HFFc6 (cell line): ENCODE data around the gene SBF2. TPM values are rescaled to one million over a fixed set of nuclear protein-coding genes. Genes with fewer than 3 reads are reported as not detected.

Experiments
- DNase-seq: peaks from one replicate; pipeline ENCODE4 v3.0.0-alpha.2; 2018
- H3K27ac Mint-ChIP-seq: 2 replicates; pipeline ENCODE4 v1.8.0; 2020; ENCODE audit warnings: mild to moderate bottlenecking, mixed read lengths
- H3K27me3 Mint-ChIP-seq: 2 replicates; pipeline ENCODE4 v1.8.0; 2021; ENCODE audit warnings: mild to moderate bottlenecking, moderate library complexity, mixed read lengths; ENCODE audit not compliant: insufficient read depth
- H3K36me3 Mint-ChIP-seq: 2 replicates; pipeline ENCODE4 v1.8.0; 2021; ENCODE audit warnings: low read depth, mixed read lengths
- H3K4me1 Mint-ChIP-seq: 2 replicates; pipeline ENCODE4 v1.8.0; 2020; ENCODE audit warnings: low read depth, mixed read lengths
- H3K4me3 Mint-ChIP-seq: 2 replicates; pipeline ENCODE4 v1.8.0; 2020; ENCODE audit warnings: mild to moderate bottlenecking, moderate library complexity, mixed read lengths
- H3K9me3 Mint-ChIP-seq: 2 replicates; pipeline ENCODE4 v1.8.0; 2020; ENCODE audit warnings: mild to moderate bottlenecking, mixed read lengths
- CTCF ChIP-seq: fragments of 200-600 bp; sonication (generic); IDR thresholded peaks from 2 replicates; pipeline ENCODE4 v1.5.0; 2021; ENCODE audit warnings: antibody characterized with exemption, mild to moderate bottlenecking
- total RNA-seq, 6 experiments: library from RNA; stranded (reverse); fragmentation: NEBNext Ultra II Directional; extraction: Animal tissue kit (Norgen Biotek cat#: 25700); gene quantifications; 2 replicates in 1 of 6; 3 replicates in 5 of 6; pipeline ENCODE4 v1.2.3, GENCODE V29; 2021

SBF2 gene
- total RNA-seq, 6 experiments from 2014 or later = 25.2 to 36.0 (median 30.7) TPM

- H3K27ac Mint-ChIP-seq = no peak overlapping the region
- H3K27me3 Mint-ChIP-seq = no peaks in the 10 kb centered on the region
- H3K4me1 Mint-ChIP-seq = peaks cover 7% of the 10 kb centered on the region
- H3K36me3 Mint-ChIP-seq = peaks cover 26% of the 10 kb centered on the region
- DNase-seq = no peak
- peaks cover 4% of the 10 kb centered on the region for H3K9me3 Mint-ChIP-seq
- TF ChIP-seq CTCF = no peak
- H3K4me3 Mint-ChIP-seq = no peak overlapping the region
Observed at GRCh38 chr11:10149553-10149952, 144.5 kb downstream of the SBF2 start.

GRCh38 chr11:10147195-10147594, 146.8 kb downstream of the SBF2 start:
- TF ChIP-seq CTCF = no peak
- Mint-ChIP-seq H3K4me1 (peaks cover 10% of the 10 kb centered on the region), H3K4me3 (no peak overlapping the region), H3K27me3 (no peaks in the 10 kb centered on the region), H3K27ac (no peak overlapping the region), H3K9me3 (peaks cover 4% of the 10 kb centered on the region), H3K36me3 (peaks cover 26% of the 10 kb centered on the region)
- DNase-seq = no peak

- peaks cover 26% of the 10 kb centered on the region for H3K4me1 Mint-ChIP-seq
- peaks cover 4% of the 10 kb centered on the region for H3K9me3 Mint-ChIP-seq
- H3K4me3 Mint-ChIP-seq = no peak overlapping the region
- H3K27ac Mint-ChIP-seq = no peak overlapping the region
- H3K27me3 Mint-ChIP-seq = no peaks in the 10 kb centered on the region
- H3K36me3 Mint-ChIP-seq = peaks cover 19% of the 10 kb centered on the region
- TF ChIP-seq CTCF = no peak
- no peak for DNase-seq
Observed at GRCh38 chr11:10144954-10145353, 149.1 kb downstream of the SBF2 start.

GRCh38 chr11:10139656-10140055, 154.4 kb downstream of the SBF2 start:
- peaks cover 18% of the 10 kb centered on the region for H3K9me3 Mint-ChIP-seq
- H3K27me3 Mint-ChIP-seq = no peaks in the 10 kb centered on the region

GRCh38 chr11:10139143-10139542, 154.9 kb downstream of the SBF2 start:
- no peak overlapping the region for H3K4me3 Mint-ChIP-seq
- TF ChIP-seq CTCF = no peak
- H3K4me1 Mint-ChIP-seq = peaks cover 43% of the 10 kb centered on the region
- H3K36me3 Mint-ChIP-seq = peaks cover 39% of the 10 kb centered on the region
- DNase-seq = no peak
- peaks cover 23% of the 10 kb centered on the region for H3K9me3 Mint-ChIP-seq
- H3K27me3 Mint-ChIP-seq = no peaks in the 10 kb centered on the region
- H3K27ac Mint-ChIP-seq = peak overlapping the region; percentile 53

More at GRCh38 chr11:10139656-10140055, 154.4 kb downstream of the SBF2 start:
- Mint-ChIP-seq H3K4me3 (peak overlapping the region; percentile 16; the same call in 1 of the 2 replicates), H3K27ac (peak overlapping the region; percentile 53), H3K36me3 (peaks cover 34% of the 10 kb centered on the region), H3K4me1 (peaks cover 43% of the 10 kb centered on the region)
- TF ChIP-seq CTCF = no peak
- DNase-seq = peak; percentile 79
